Left kidney (tissue), 8 donors: ENCODE measurements around the gene ASB17. TPM values are rescaled to one million over a fixed set of nuclear protein-coding genes. Genes with fewer than 3 reads are reported as not detected.
"Not testable (repeated sequence)": the region's sequence is repeated elsewhere in the genome, so short reads cannot be mapped to it uniquely, and the experiment has no call there.

Experiments used
- DNase-seq: peaks from one replicate; pipeline ENCODE4 v3.0.0-alpha.2; 2013
- long read RNA-seq, 8 donors: transcript quantifications; one replicate each; lab custom pipeline, GENCODE V29; 2026
- polyA plus RNA-seq: library from polyadenylated mRNA; unstranded; fragments of 120-200 nt; gene quantifications from one replicate; pipeline ENCODE4 v1.2.1, GENCODE V29; 2013; ENCODE audit not compliant: insufficient read length

The ASB17 gene
- not detected for polyA plus RNA-seq
- long read RNA-seq, donor 1: 0 reads
- long read RNA-seq, donor 2: 0 reads
- long read RNA-seq, donor 3: 0 reads
- long read RNA-seq, donor 4: 0 reads
- long read RNA-seq, donor 5: 0 reads
- long read RNA-seq, donor 6: 0 reads
- long read RNA-seq, donor 7, partial matches to known transcripts: 12 of 12 reads
- long read RNA-seq, donor 7, other reads (novel, unspliced or antisense): 0 of 12 reads
- long read RNA-seq, donor 8: 0 reads

- DNase-seq: no peak
These were observed at the start of gene ASB17 for GRCh38 chr1:75932304-75932703. TSS of gene ASB17 (minus strand) at chr1:75932404. CDS start at chr1:75932291, 113 bp downstream.

- no peak for DNase-seq
These were observed 49.0 kb upstream of the ASB17 start for GRCh38 chr1:75980972-75981897.

DNA sequence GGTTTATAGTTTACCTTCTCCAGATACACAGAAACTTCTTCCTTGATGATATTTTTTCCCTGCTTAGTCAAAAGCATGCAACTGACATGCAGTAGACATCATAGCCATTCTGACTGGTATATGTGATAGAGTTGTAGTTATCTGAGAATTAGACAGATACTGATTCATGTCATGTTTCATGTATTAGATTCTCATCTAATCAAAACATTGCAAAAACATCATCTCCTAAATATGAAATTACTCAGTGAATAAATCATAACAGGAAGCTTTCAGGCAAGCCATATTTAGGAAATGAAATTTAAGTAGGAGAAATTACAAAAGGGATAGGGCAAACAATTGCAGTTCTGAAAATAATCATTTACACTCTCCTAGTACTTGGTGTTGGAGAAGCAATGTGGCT is 38.4 kb upstream of the ASB17 start:
- no peak for DNase-seq

- DNase-seq: no peak
These were observed 37.3 kb upstream of the ASB17 start for GRCh38 chr1:75969550-75969949.

GRCh38 chr1:75967719-75968118 is 35.5 kb upstream of the ASB17 start:
- no peak for DNase-seq

GRCh38 chr1:75964760-75965408 is 32.7 kb upstream of the ASB17 start:
- no peak for DNase-seq

- not testable (repeated sequence) for DNase-seq
These were observed 32.0 kb upstream of the ASB17 start for GRCh38 chr1:75964110-75964759.

DNA sequence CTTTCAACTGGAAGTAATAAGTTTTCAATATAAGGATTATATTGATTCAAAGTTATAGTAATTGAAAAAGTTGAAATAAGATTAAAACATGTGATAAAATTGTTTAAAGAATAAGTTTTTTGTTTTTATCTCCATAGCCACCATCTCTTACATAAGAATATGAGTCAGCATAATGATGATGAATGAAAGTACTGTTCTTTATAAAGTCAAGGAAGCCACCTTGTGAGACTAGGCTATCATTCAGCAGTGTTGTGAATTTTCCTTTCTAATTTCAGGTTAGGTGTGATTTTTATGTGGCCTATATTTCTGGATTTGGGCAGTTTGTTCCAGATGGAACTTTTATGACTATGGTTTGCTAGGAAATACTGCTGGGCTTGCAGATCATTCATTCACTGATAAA is 22.4 kb upstream of the ASB17 start:
- no peak for DNase-seq

DNA sequence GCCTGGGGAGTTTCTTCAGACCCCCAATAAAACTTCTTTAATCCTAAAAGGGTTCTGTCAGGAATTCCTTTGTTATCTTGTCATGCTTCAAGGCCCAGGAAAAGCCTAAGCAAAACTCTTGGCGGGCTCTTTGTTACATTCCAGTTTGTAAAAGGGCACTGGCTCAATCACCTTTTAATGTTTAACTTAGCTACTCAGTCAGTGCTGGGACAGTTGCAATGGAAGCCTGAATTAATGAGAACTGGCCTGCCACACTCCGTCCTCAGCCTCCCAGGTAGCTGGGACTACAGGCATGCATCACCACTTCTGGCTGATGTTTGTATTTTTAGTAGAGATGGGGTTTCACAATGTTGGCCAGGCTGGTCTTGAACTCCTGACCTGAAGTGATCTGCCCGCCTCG is 21.3 kb upstream of the ASB17 start:
- peak; percentile 10 for DNase-seq

GRCh38 chr1:75952016-75952415 is 19.8 kb upstream of the ASB17 start:
- no peak for DNase-seq

DNA sequence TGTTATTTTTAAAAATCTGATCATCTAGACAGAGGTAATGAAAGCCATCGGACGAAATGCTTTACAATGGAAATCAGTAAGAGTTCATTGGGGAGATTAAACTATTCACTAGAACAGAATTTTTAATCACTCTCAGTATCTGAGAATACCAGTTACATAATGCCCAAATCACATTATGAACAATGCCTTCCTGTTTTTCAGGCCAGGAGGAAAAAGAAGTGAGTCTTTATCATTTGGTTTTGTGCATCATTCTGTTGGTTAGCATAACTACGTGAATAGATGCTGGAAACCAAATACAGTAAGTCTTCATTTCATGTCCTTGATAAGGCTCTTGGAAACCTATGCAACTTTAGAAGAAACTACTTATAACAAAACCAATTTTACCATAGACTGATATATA is 18.0 kb upstream of the ASB17 start:
- DNase-seq: no peak

GRCh38 chr1:75943037-75943436 is 10.8 kb upstream of the ASB17 start:
- not testable (repeated sequence) for DNase-seq

DNA sequence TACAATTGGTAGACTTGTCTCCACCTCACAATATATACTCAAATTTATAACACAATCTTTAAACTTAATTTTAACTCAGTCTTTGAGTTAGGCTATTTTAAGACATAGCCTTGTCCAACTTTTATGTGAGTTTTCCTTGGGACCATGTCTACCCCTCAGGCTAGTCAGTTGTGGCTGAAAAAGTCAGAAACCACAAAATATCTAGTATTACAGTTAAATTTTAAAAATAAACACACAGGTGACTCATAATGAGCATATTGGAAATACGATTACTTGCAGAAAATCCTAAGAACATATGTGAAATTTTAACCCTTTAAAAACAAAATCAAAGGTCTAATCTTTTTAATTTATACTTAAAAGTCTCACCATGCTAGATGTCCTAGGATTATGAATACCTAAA is 4.8 kb upstream of the ASB17 start:
- no peak for DNase-seq

GRCh38 chr1:75922698-75923097 is 9.5 kb downstream of the ASB17 start:
- no peak for DNase-seq

DNA sequence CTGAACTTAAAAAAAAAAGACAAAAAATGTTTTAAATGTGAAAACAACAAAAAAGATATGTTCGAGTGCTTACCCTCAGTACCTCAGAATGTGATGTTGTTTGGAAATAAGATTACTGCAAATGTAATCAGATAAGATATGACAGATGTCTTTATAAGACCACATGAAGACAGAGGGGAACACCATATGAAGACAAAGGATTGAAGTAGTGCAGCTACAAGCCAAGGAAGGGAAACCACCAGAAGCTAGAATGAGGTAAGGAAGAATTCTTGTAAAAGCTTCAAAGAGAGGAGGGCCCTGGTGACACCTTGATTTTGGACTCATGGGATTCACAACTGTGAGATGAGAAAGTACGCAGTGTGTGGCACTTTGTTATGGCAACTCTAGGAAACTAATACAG is 15.4 kb downstream of the ASB17 start:
- no peak for DNase-seq

- peak; percentile 26 for DNase-seq
These were observed 23.5 kb downstream of the ASB17 start for GRCh38 chr1:75908717-75909152.

DNA sequence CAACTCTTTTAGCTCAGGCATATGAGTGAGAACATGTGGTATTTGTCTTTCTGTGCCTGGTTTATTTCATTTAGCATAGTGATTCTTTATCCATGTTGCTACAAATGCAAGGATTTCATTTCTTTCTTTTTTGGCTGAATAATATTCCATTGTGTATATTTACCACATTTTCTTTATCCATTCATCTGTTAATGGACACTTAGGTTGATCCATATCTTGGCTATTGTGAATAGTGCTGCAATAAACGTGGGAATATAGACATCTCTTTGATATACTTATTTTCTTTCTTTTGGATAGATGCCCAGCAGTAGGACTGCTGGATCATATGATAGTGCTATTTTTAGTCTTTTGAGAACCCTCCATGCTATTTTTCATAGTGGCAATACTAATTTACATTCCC is 30.8 kb downstream of the ASB17 start:
- DNase-seq: no peak

DNA sequence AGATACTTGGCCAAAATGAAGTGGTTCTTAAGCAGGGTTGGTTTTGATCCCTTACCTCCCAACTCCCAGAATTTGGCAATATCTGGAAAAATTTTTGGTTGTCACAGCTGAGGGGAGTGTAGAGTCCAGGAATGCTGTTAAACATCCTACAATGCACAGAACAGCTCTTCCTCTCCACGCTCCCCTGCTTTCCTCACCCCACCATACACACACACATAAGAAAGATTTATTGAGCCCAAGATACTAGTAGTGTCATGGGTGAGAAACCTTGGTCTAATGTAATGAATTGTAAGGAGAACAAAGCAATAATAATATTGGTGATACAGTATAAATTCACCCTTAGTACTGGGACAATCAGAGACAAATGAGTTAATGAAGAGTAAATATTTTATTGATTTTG is 47.8 kb downstream of the ASB17 start:
- no peak for DNase-seq

GRCh38 chr1:75879985-75880384 is 52.2 kb downstream of the ASB17 start:
- DNase-seq: no peak

GRCh38 chr1:75870951-75871350 is 61.3 kb downstream of the ASB17 start:
- no peak for DNase-seq
